H7 (cell line): ENCODE data around the gene PTPN3. TPM values are rescaled to one million over a fixed set of nuclear protein-coding genes. Genes with fewer than 3 reads are reported as not detected.

Experiments
- DNase-seq: peaks from one replicate; pipeline ENCODE4 v3.0.0; 2012
- H3K27me3 ChIP-seq: 2 replicates; pipeline ENCODE4 v1.6.0; 2011; ENCODE audit warnings: mild to moderate bottlenecking, low read length; ENCODE audit not compliant: control insufficient read depth, insufficient read depth
- H3K36me3 ChIP-seq: replicated peaks from 2 replicates; pipeline ENCODE4 v1.5.1; 2011; ENCODE audit warnings: low read length; ENCODE audit not compliant: control insufficient read depth, insufficient read depth
- H3K4me3 ChIP-seq: 2 replicates; pipeline ENCODE4 v1.5.1; 2011; ENCODE audit warnings: low read depth, mild to moderate bottlenecking, control low read depth, low read length, moderate library complexity; ENCODE audit not compliant: insufficient read depth
- total RNA-seq: library from RNA; depleted of rRNA; stranded (reverse); fragments of >200 nt; shearing (Covaris generic); gene quantifications from 2 replicates; pipeline ENCODE4 v1.2.3, GENCODE V29; 2014

PTPN3 gene
- total RNA-seq, 1 experiment from 2014 or later, result 0.62 TPM

GRCh38 chr9:109496841-109497225 lies 1.3 kb downstream of the PTPN3 start:
- Histone ChIP-seq H3K27me3 (peaks cover 52% of the 10 kb centered on the region), H3K36me3 (no peaks in the 10 kb centered on the region), H3K4me3 (no peak overlapping the region)
- DNase-seq, result no peak

GRCh38 chr9:109496218-109496617 lies 1.9 kb downstream of the PTPN3 start:
- H3K4me3 ChIP-seq, result no peak overlapping the region

GRCh38 chr9:109493648-109494047 lies 4.5 kb downstream of the PTPN3 start:
- DNase-seq, result no peak
- Histone ChIP-seq H3K27me3 (peaks cover 31% of the 10 kb centered on the region), H3K4me3 (no peak overlapping the region), H3K36me3 (no peaks in the 10 kb centered on the region)

More at GRCh38 chr9:109496218-109496617, 1.9 kb downstream of the PTPN3 start:
- DNase-seq, result no peak
- Histone ChIP-seq H3K27me3 (peaks cover 51% of the 10 kb centered on the region), H3K36me3 (no peaks in the 10 kb centered on the region)

GRCh38 chr9:109491590-109491989 lies 6.5 kb downstream of the PTPN3 start:
- DNase-seq, result no peak
- H3K36me3 ChIP-seq, result no peaks in the 10 kb centered on the region
- no peak overlapping the region for H3K4me3 ChIP-seq
- peaks cover 15% of the 10 kb centered on the region for H3K27me3 ChIP-seq

- DNase-seq, result no peak
- H3K27me3 ChIP-seq, result no peaks in the 10 kb centered on the region; the same call in 1 of the 2 replicates
- no peak overlapping the region for H3K4me3 ChIP-seq
- no peaks in the 10 kb centered on the region for H3K36me3 ChIP-seq
Observed at GRCh38 chr9:109488791-109489492, 9.2 kb downstream of the PTPN3 start.

- Histone ChIP-seq H3K27me3 (no peaks in the 10 kb centered on the region), H3K4me3 (no peak overlapping the region), H3K36me3 (no peaks in the 10 kb centered on the region)
- no peak for DNase-seq
Observed at GRCh38 chr9:109488351-109488750, 9.8 kb downstream of the PTPN3 start.

- Histone ChIP-seq H3K27me3 (no peaks in the 10 kb centered on the region), H3K4me3 (no peak overlapping the region), H3K36me3 (no peaks in the 10 kb centered on the region)
- peak; percentile 52 for DNase-seq
Observed at GRCh38 chr9:109487247-109487646, 10.9 kb downstream of the PTPN3 start.

- DNase-seq, result no peak
- H3K4me3 ChIP-seq, result no peak overlapping the region
- no peaks in the 10 kb centered on the region for H3K27me3 ChIP-seq
- H3K36me3 ChIP-seq, result no peaks in the 10 kb centered on the region
Observed at GRCh38 chr9:109483744-109484429, 14.2 kb downstream of the PTPN3 start.

- no peak overlapping the region for H3K4me3 ChIP-seq
- H3K27me3 ChIP-seq, result no peaks in the 10 kb centered on the region
- no peak for DNase-seq
- no peaks in the 10 kb centered on the region for H3K36me3 ChIP-seq
Observed at GRCh38 chr9:109482391-109482916, 15.7 kb downstream of the PTPN3 start.

- no peak overlapping the region for H3K4me3 ChIP-seq
- DNase-seq, result no peak
- no peaks in the 10 kb centered on the region for H3K36me3 ChIP-seq
- H3K27me3 ChIP-seq, result no peaks in the 10 kb centered on the region
Observed at GRCh38 chr9:109481856-109482255, 16.3 kb downstream of the PTPN3 start.

GRCh38 chr9:109479822-109480221 lies 18.3 kb downstream of the PTPN3 start:
- no peaks in the 10 kb centered on the region for H3K36me3 ChIP-seq
- no peak overlapping the region for H3K4me3 ChIP-seq
- DNase-seq, result no peak
- no peaks in the 10 kb centered on the region for H3K27me3 ChIP-seq

- H3K27me3 ChIP-seq, result no peaks in the 10 kb centered on the region
- DNase-seq, result no peak
- H3K4me3 ChIP-seq, result no peak overlapping the region
- H3K36me3 ChIP-seq, result no peaks in the 10 kb centered on the region
Observed at GRCh38 chr9:109478665-109479380, 19.3 kb downstream of the PTPN3 start.

GRCh38 chr9:109478051-109478563 lies 20.0 kb downstream of the PTPN3 start:
- DNase-seq, result no peak
- Histone ChIP-seq H3K36me3 (no peaks in the 10 kb centered on the region), H3K27me3 (no peaks in the 10 kb centered on the region), H3K4me3 (no peak overlapping the region)

- DNase-seq, result no peak
- Histone ChIP-seq H3K4me3 (no peak overlapping the region), H3K27me3 (no peaks in the 10 kb centered on the region), H3K36me3 (no peaks in the 10 kb centered on the region)
Observed at GRCh38 chr9:109477258-109478050, 20.7 kb downstream of the PTPN3 start.
